A549 (cell line): ENCODE results near the gene ULK4.

Experiments
- CEBPB ChIP-seq, 2 experiments: fragments of >200 bp in 1 of 2; sonication (Bioruptor Twin) in 1 of 2; formaldehyde crosslinking in 1 of 2; IDR thresholded peaks; 2 replicates each; pipeline ENCODE4 v1.6.1; 2012 to 2016
- CHD2 ChIP-seq: fragments of 150-350 bp; IDR thresholded peaks from 2 replicates; pipeline ENCODE4 v1.6.1; 2014; ENCODE audit warnings: low read length; ENCODE audit not compliant: partially characterized antibody
- CTCF ChIP-seq: fragments of >200 bp; sonication (Bioruptor Twin); formaldehyde crosslinking; IDR thresholded peaks from 3 replicates; pipeline ENCODE4 v1.5.1; 2016
- ELK1 ChIP-seq: fragments of 150-350 bp; IDR thresholded peaks from 2 replicates; pipeline ENCODE4 v1.6.1; 2014; ENCODE audit warnings: low read depth, mild to moderate bottlenecking, low read length
- FOSL2 ChIP-seq, 2 experiments: fragments of 450-650 bp in 1 of 2; fragments of >200 bp in 1 of 2; sonication (Bioruptor Twin) in 1 of 2; formaldehyde crosslinking; IDR thresholded peaks; 2 replicates each; pipeline versions ENCODE4 v1.5.0 to v1.6.1; 2016 to 2020; ENCODE audit warnings: mild to moderate bottlenecking in 1 of 2, moderate library complexity in 1 of 2
- HOXB5 ChIP-seq: fragments of 250-450 bp; sonication (Bioruptor Pico); IDR thresholded peaks from 2 replicates; pipeline ENCODE4 v1.5.0; 2020; ENCODE audit warnings: mild to moderate bottlenecking, moderate library complexity
- TFCP2L1 ChIP-seq: fragments of 250-450 bp; sonication (Bioruptor Pico); IDR thresholded peaks from 2 replicates; pipeline ENCODE4 v1.5.0; 2021; ENCODE audit warnings: mild to moderate bottlenecking
- TP53 ChIP-seq: fragments of 250-450 bp; sonication (Bioruptor Pico); IDR thresholded peaks from 2 replicates; pipeline ENCODE4 v1.5.0; 2021; ENCODE audit warnings: mild to moderate bottlenecking, moderate library complexity
- ZNF302 ChIP-seq: fragments of 250-450 bp; sonication (Bioruptor Pico); IDR thresholded peaks from 2 replicates; pipeline ENCODE4 v1.9.0; 2021; ENCODE audit warnings: inconsistent platforms, mild to moderate bottlenecking, moderate library complexity

DNA sequence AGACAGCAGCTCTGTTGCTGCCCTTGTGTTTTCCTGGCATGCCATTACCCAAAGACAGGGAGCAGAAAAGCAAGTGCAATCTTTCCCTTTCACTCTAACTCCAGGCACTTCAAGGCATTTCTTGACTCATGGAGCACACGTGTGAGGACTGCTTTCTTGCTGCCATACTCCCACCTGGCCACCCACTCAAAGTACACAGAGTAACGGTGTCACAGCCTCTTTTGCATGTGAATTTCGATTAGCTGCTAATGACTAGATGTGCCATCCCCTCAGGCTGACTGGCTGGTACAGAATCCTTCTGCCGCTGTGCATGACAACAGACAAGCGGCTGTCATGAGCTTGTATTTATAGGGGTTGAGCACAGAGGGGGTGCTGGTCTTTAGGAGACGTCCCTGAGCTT, 382.0 kb downstream of the ULK4 start:
- no peak for TF ChIP-seq CTCF
- TF ChIP-seq ELK1: no peak
- no peak for TF ChIP-seq ZNF302
- no peak for TF ChIP-seq FOSL2 (IDR thresholded peaks at IDR 0.05)
- TF ChIP-seq FOSL2 (CRISPR knock-in tag; IDR thresholded peaks at IDR 0.05): no peak
- no peak for TF ChIP-seq HOXB5 (CRISPR knock-in tag)
- TF ChIP-seq CHD2: no peak
- TF ChIP-seq TP53: no peak
- no peak for TF ChIP-seq CEBPB (IDR thresholded peaks at IDR 0.05)
- no peak for TF ChIP-seq TFCP2L1 (CRISPR knock-in tag)
